A673 (cell line): ENCODE results near the gene TEKTIP1. TPM values are rescaled to one million over a fixed set of nuclear protein-coding genes. Genes with fewer than 3 reads are reported as not detected.
"Not testable (repeated sequence)": the region's sequence is repeated elsewhere in the genome, so short reads cannot be mapped to it uniquely, and the experiment has no call there.

Experiments
- BruUV-seq: library from RNA; stranded (reverse); fragments of 400-500 nt; replicated peaks from 2 replicates; lab custom pipeline; 2021; lab: Mats Ljungman, UMichigan
- CTCF ChIA-PET: fragments of 300-600 bp; sonication (Branson Sonifier 250); formaldehyde crosslinking; loops from one replicate; lab custom pipeline; 2022; ENCODE audit warnings: antibody characterized with exemption; lab: Charles Lee
- POLR2A ChIA-PET: fragments of 300-600 bp; sonication (Branson Sonifier 250); formaldehyde crosslinking; loops from one replicate; lab custom pipeline; 2022; ENCODE audit warnings: antibody characterized with exemption; ENCODE audit not compliant: low non-redundant PET; lab: Charles Lee
- DNase-seq: peaks from one replicate; pipeline ENCODE4 v3.0.0-alpha.2; 2015; ENCODE audit warnings: low spot score
- H3K27ac ChIP-seq: fragments of 200-600 bp; sonication (generic); 2 replicates; pipeline ENCODE4 v1.5.1; 2016; ENCODE audit warnings: mixed run types, low read depth, mild to moderate bottlenecking, mixed read lengths, antibody characterized with exemption, low read length; ENCODE audit not compliant: poor library complexity, severe bottlenecking
- H3K27me3 ChIP-seq: fragments of 200-600 bp; sonication (generic); replicated peaks from 2 replicates; pipeline ENCODE4 v1.6.1; 2017; ENCODE audit warnings: mixed run types, low read depth, mild to moderate bottlenecking, mixed read lengths, antibody characterized with exemption, low read length; ENCODE audit not compliant: insufficient read depth, poor library complexity
- H3K36me3 ChIP-seq: fragments of 200-600 bp; sonication (generic); 2 replicates; pipeline ENCODE4 v1.6.1; 2016; ENCODE audit warnings: mixed run types, mild to moderate bottlenecking, mixed read lengths, antibody characterized with exemption, low read length; ENCODE audit not compliant: insufficient read depth, poor library complexity, severe bottlenecking
- H3K4me1 ChIP-seq: fragments of 200-600 bp; sonication (generic); 2 replicates; pipeline ENCODE4 v1.6.1; 2017; ENCODE audit warnings: mixed run types, mild to moderate bottlenecking, mixed read lengths, antibody characterized with exemption, low read length; ENCODE audit not compliant: insufficient read depth, poor library complexity, severe bottlenecking
- H3K4me3 ChIP-seq: fragments of 200-600 bp; sonication (generic); 2 replicates; pipeline ENCODE4 v1.5.1; 2016; ENCODE audit warnings: low read depth, mixed run types, mild to moderate bottlenecking, mixed read lengths, low read length; ENCODE audit not compliant: poor library complexity, severe bottlenecking
- H3K9me3 ChIP-seq: fragments of 200-600 bp; sonication (generic); 2 replicates; pipeline ENCODE4 v1.6.1; 2016; ENCODE audit warnings: mixed run types, low read depth, mild to moderate bottlenecking, mixed read lengths, antibody characterized with exemption, low read length; ENCODE audit not compliant: poor library complexity, severe bottlenecking
- CTCF ChIP-seq: fragments of 300-800, 200-600 bp; sonication (generic); conservative IDR thresholded peaks from 2 replicates; pipeline ENCODE4 v1.5.1; 2017; ENCODE audit warnings: low read depth, mild to moderate bottlenecking, antibody characterized with exemption, low read length, moderate library complexity, mixed read lengths
- EZH2 ChIP-seq: fragments of 200-600 bp; sonication (generic); IDR thresholded peaks from 2 replicates; pipeline ENCODE4 v1.6.1; 2017; ENCODE audit warnings: borderline replicate concordance, low read depth, mild to moderate bottlenecking, mixed read lengths, antibody characterized with exemption, low read length; ENCODE audit not compliant: poor library complexity, severe bottlenecking
- intact Hi-C: fragments of 100-400 bp; cut with micrococcal nuclease; formaldehyde crosslinking; loops from one replicate; pipeline ENCODE4 v1.10.0; 2022; ENCODE audit not compliant: unreplicated experiment
- total RNA-seq: library from RNA; stranded (reverse); gene quantifications from 2 replicates; pipeline ENCODE4 v1.2.3, GENCODE V29; 2021

The TEKTIP1 gene
- total RNA-seq, 1 experiment from 2014 or later: 4.2 TPM

GRCh38 chr19:3506384-3507340, 32.3 kb upstream of the TEKTIP1 start:
- Histone ChIP-seq H3K9me3 (no peaks in the 10 kb centered on the region), H3K36me3 (peaks cover 25% of the 10 kb centered on the region), H3K27me3 (no peaks in the 10 kb centered on the region), H3K27ac (peak overlapping the region; percentile 90), H3K4me3 (peak overlapping the region; percentile 99), H3K4me1 (peaks cover 23% of the 10 kb centered on the region)
- BruUV-seq: no TSS peak
- no peak for DNase-seq
- POLR2A ChIA-PET: no interaction called here
- CTCF ChIA-PET: interaction anchor here (0.6 to 0.9 kb wide), 2 partner anchors 21 to 202 kb away, joined by 6 to 7 read pairs; no protein-coding TSS in a partner anchor
- no peak for TF ChIP-seq EZH2
- no peak for TF ChIP-seq CTCF
- intact Hi-C loops: no loop called here

GRCh38 chr19:3507371-3508120, 31.4 kb upstream of the TEKTIP1 start:
- BruUV-seq: no TSS peak
- DNase-seq: no peak

GRCh38 chr19:3508121-3508661, 30.8 kb upstream of the TEKTIP1 start:
- TSS peak; percentile 53 for BruUV-seq
- H3K9me3 ChIP-seq, H3K27ac ChIP-seq, DNase-seq, intact Hi-C loops, H3K27me3 ChIP-seq, POLR2A ChIA-PET, CTCF ChIA-PET: not testable (repeated sequence)
- H3K4me3 ChIP-seq: peak overlapping the region; percentile 99
- peaks cover 25% of the 10 kb centered on the region for H3K36me3 ChIP-seq
- H3K4me1 ChIP-seq: peaks cover 23% of the 10 kb centered on the region

More at GRCh38 chr19:3507371-3508120, 31.4 kb upstream of the TEKTIP1 start:
- no peaks in the 10 kb centered on the region for H3K27me3 ChIP-seq
- H3K9me3 ChIP-seq: no peaks in the 10 kb centered on the region
- intact Hi-C loops: no loop called here
- peak overlapping the region; percentile 99 for H3K4me3 ChIP-seq
- ChIA-PET POLR2A (no interaction called here), CTCF (interaction anchor here (0.9 kb wide), 1 partner anchor 203 kb away, joined by 6 read pairs; no protein-coding TSS in a partner anchor)
- H3K4me1 ChIP-seq: peaks cover 23% of the 10 kb centered on the region
- peaks cover 25% of the 10 kb centered on the region for H3K36me3 ChIP-seq
- TF ChIP-seq EZH2 (no peak), CTCF (no peak)
- peak overlapping the region; percentile 90 for H3K27ac ChIP-seq
